Endothelial cell of umbilical vein (primary cell): ENCODE results near the gene TRPM3.

Experiments used
- CTCF ChIP-seq, 2 donors: IDR thresholded peaks; 1 replicate in 1 of 2; 2 replicates in 1 of 2; pipeline ENCODE4 v1.5.1; 2011; ENCODE audit warnings: low read length in 2 of 2, mild to moderate bottlenecking in 2 of 2, moderate library complexity in 2 of 2, control low read depth in 1 of 2, inconsistent platforms in 1 of 2, low read depth in 1 of 2; ENCODE audit not compliant: insufficient read depth in 1 of 2; ENCODE audit errors: extremely low read depth in 1 of 2
- EZH2 ChIP-seq: IDR thresholded peaks from 2 replicates; pipeline ENCODE4 v1.6.1; 2012; ENCODE audit warnings: borderline replicate concordance, low read depth, mild to moderate bottlenecking, moderate library complexity, low read length, inconsistent platforms; ENCODE audit not compliant: severe bottlenecking
- GATA2 ChIP-seq: IDR thresholded peaks from 2 replicates; pipeline ENCODE4 v1.7.0; 2011; ENCODE audit warnings: low read depth, mild to moderate bottlenecking, moderate library complexity, mixed read lengths, low read length; ENCODE audit not compliant: insufficient read length, insufficient read depth
- JUN ChIP-seq: IDR thresholded peaks from 2 replicates; pipeline ENCODE4 v1.6.1; 2011; ENCODE audit warnings: borderline replicate concordance, low read depth; ENCODE audit not compliant: insufficient read length, insufficient read depth
- MAX ChIP-seq: IDR thresholded peaks from 2 replicates; pipeline ENCODE4 v1.6.1; 2011; ENCODE audit not compliant: insufficient read depth, insufficient read length
- MYC ChIP-seq: IDR thresholded peaks from one replicate; pipeline ENCODE4 v1.6.1; 2011; ENCODE audit warnings: mild to moderate bottlenecking, low read depth, low read length
- POLR2A ChIP-seq: IDR thresholded peaks from 2 replicates; pipeline ENCODE4 v1.6.1; 2012; ENCODE audit warnings: low read depth, mild to moderate bottlenecking, control low read depth, low read length
- POLR2AphosphoS5 ChIP-seq: IDR thresholded peaks from 2 replicates; pipeline ENCODE4 v1.6.1; 2012; ENCODE audit warnings: low read depth, mild to moderate bottlenecking, control low read depth, low read length, moderate library complexity; ENCODE audit not compliant: insufficient read depth

GRCh38 chr9:70789086-70789485, 332.3 kb downstream of the TRPM3 start:
- TF ChIP-seq POLR2A (no peak), CTCF (IDR thresholded peaks at IDR 0.05; ENCODE audit: extremely low read depth in 1 of 2, insufficient read depth in 1 of 2, low read depth in 1 of 2, low read length in 2 of 2) (no peak), POLR2AphosphoS5 (no peak), MYC (no peak), MAX (no peak), GATA2 (no peak), JUN (no peak), EZH2 (no peak)
